D721Med (cell line): Measurements from ENCODE around the gene FIGNL1.

ENCODE experiments used
- DNase-seq: peaks from one replicate; pipeline ENCODE4 v3.0.0; 2011; ENCODE audit warnings: low spot score; ENCODE audit not compliant: insufficient read length
- FAIRE-seq: peaks from 2 replicates; lab custom pipeline; 2011; peaks lifted over from hg19 to GRCh38; lab: Jason Lieb, UNC
- TF ChIP-seq, protein P1 (sequence below): IDR thresholded peaks from 2 replicates; pipeline ENCODE4 v1.5.1; 2012; ENCODE audit warnings: mild to moderate bottlenecking, control low read depth; ENCODE audit not compliant: insufficient read depth; ENCODE audit errors: missing control alignments

Gene FIGNL1

DNA sequence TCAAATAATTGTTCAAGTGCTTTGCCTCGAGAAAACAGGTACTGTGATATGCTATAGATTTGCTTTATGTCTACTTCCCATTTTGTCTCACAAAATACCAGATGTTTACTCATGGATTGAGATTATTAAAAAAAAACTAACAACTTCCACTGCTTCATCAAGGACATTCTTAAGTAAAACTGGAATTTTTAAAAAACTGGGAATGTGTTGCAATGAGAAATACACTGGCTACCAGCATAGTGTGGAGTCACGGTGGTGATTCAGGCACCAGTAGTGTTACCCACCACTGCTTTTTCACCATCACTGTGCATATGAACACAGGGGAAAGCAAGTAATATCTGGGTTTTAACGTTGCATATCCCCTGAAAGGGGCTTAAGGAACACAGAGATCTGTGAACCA lies 21.2 kb downstream of the FIGNL1 start:
- TF ChIP-seq, protein P1, sequence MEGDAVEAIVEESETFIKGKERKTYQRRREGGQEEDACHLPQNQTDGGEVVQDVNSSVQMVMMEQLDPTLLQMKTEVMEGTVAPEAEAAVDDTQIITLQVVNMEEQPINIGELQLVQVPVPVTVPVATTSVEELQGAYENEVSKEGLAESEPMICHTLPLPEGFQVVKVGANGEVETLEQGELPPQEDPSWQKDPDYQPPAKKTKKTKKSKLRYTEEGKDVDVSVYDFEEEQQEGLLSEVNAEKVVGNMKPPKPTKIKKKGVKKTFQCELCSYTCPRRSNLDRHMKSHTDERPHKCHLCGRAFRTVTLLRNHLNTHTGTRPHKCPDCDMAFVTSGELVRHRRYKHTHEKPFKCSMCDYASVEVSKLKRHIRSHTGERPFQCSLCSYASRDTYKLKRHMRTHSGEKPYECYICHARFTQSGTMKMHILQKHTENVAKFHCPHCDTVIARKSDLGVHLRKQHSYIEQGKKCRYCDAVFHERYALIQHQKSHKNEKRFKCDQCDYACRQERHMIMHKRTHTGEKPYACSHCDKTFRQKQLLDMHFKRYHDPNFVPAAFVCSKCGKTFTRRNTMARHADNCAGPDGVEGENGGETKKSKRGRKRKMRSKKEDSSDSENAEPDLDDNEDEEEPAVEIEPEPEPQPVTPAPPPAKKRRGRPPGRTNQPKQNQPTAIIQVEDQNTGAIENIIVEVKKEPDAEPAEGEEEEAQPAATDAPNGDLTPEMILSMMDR, result no peak
- DNase-seq (no peak), FAIRE-seq (no peak)

DNA sequence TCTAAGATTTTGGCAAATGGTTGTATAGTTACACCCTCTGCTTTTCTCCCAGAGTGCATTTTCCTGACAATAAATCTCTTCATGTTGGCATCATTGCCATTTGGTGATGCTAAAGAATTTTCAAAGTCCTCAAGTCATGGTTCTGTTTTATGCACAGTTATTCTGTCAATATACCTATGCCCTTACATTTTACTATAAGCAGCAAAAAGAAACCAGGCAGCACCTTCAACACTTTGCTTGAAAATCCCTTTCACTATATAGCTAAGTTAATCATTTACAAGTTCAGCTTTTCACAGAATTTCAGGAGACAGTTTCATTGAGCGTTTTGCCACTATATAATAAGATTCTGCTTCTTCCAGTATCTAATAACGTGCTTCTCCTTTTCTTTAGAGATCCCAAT lies 22.6 kb downstream of the FIGNL1 start:
- TF ChIP-seq, protein P1, result no peak
- FAIRE-seq, result no peak
- DNase-seq, result no peak

DNA sequence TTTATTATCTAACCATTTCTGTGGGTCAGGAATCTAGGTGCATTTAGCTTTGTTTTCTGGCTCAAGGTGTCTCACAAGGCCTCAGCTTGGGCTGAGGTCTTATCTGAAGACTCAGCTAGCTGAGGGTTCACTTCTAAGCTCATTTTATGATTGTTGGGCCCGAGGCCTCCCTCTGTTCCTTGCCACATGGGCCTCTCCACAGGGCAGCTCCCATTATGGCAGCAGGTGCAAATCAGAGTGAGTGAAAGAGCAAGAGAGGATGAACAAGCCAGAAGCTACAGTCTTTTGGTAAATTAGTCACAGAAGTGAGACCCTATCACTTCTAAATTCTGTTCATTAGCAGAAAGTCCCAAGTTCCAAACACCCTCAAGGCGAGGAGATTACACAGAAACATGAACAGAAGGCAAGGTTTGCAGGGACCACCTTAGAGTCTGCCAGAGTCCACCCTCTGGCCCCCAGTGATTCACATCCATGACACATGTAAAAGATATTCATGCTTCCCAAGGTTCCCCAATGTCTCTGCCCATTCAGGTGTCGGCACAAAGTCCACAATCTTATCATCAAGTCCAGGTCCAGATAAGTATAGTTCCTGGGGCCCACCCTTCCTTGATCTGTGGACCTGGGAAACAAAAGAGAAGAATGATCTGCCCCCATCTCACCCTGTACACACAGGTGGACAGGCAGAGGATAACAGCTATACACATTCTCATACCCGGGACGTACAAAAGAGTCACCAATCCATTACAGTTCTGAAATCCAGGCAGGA lies 23.7 kb downstream of the FIGNL1 start:
- TF ChIP-seq, protein P1, result no peak
- DNase-seq (no peak), FAIRE-seq (no peak)

DNA sequence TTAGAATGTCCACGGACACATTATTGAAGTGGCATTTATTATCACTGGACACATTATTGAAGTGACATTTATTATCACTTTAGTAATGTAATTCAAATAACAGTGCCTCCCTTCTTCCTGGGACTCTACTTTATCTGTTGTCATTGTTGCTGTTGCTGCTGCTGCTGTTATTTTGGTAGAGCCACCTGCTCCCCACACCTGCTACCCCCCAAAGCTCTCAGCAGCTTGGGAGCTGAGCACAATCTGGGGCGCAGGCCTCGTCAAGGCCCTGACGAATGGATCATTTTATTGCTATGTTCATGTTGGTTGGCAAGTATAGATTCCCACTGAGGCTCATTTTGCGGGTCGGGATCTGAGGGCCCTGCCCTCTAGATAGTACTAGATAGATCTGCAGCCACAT lies 24.8 kb downstream of the FIGNL1 start:
- FAIRE-seq (no peak), DNase-seq (no peak)
- TF ChIP-seq, protein P1, result no peak

DNA sequence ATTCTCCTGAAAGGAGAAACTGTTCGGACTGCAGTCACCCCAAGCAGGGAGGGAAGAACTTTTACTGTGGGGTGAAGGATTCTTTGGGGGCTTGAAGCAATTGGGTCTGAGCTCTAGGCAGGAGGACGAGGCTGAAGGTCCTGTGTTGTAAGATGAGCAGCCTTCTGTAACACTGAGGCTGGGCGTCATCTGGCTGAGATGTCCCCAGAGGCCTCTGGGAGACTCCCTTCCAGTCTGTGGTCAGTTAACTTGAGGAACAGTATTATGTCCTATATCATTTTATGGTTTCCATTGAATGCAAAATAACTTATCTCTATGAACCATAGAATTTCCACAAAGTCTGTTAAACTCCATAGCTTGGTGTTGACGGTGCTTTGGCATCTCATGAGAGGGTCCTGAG lies 26.3 kb downstream of the FIGNL1 start:
- TF ChIP-seq, protein P1, result no peak
- no peak for FAIRE-seq
- DNase-seq, result no peak

DNA sequence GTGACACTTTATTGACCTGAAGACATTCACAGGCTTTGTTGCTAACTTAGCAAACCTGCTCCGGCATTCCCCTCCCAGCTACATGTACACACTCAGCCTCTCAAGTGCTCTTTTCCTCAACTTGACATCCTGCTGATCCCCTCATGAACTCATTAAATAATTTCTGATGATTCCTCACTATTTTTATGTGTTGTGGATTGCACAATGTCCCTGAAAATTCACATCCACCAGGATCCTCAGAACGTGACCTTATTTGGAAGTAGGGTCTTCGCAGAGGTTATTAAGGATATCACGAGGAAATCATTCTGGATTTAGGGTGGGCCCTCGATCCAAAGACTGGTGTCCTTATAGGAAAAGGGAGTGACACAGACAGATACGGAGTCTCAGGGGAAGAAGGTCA lies 27.3 kb downstream of the FIGNL1 start:
- FAIRE-seq, result no peak
- DNase-seq, result no peak
- TF ChIP-seq, protein P1, result no peak

DNA sequence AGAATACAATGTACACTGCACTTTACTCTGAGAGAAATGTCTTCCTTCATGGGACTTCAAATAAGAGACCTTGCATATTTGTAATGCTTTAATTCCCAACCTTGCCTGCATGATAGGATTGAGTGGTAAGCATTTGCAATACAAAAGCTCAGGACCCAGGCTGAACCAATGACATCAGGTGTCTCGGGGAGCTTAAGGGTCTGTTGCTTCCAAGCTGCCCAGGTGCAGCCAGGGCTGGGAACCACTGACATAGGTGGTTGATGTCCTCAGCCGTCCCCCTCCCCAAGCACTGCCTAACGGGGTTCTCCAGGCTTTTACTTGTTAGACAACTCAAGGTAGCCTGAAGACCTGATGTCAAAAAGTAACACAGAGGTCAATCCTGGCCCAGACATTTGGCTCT lies 29.1 kb downstream of the FIGNL1 start:
- DNase-seq, result no peak
- TF ChIP-seq, protein P1, result no peak
- no peak for FAIRE-seq
